Activated T-helper 17 cell treated with anti-CD3 and anti-CD28 coated beads, Interleukin-2, amount 50 U/mL, for 72 hours (primary cell): ENCODE measurements around the gene VASH1. TPM values are rescaled to one million over a fixed set of nuclear protein-coding genes. Genes with fewer than 3 reads are reported as not detected.
A peak's percentile ranks its signal among the peaks of the same experiment; 100 is the strongest.

Experiments
- ATAC-seq: fragments of 150-1000 bp; cut with Tn5 transposase; replicated peaks from 2 replicates; pipeline ENCODE4 v1.10.0; 2021; ENCODE audit warnings: mild to moderate bottlenecking, moderate library complexity
- H3K27ac Mint-ChIP-seq: one replicate; pipeline ENCODE4 v1.8.0; 2022; ENCODE audit warnings: mixed read lengths
- H3K27me3 Mint-ChIP-seq: one replicate; pipeline ENCODE4 v1.8.0; 2022; ENCODE audit warnings: mixed read lengths
- H3K36me3 Mint-ChIP-seq: one replicate; pipeline ENCODE4 v1.8.0; 2022; ENCODE audit warnings: low read depth, mild to moderate bottlenecking, mixed read lengths
- H3K4me1 Mint-ChIP-seq: one replicate; pipeline ENCODE4 v1.8.0; 2022; ENCODE audit warnings: mixed read lengths
- H3K4me3 Mint-ChIP-seq: one replicate; pipeline ENCODE4 v1.8.0; 2022; ENCODE audit warnings: mild to moderate bottlenecking, mixed read lengths
- H3K9me3 Mint-ChIP-seq: one replicate; pipeline ENCODE4 v1.8.0; 2022; ENCODE audit warnings: mixed read lengths
- total RNA-seq, 2 donors: library from RNA; stranded (reverse); gene quantifications; one replicate each; pipeline ENCODE4 v1.2.3, GENCODE V29; 2022

The VASH1 gene
- total RNA-seq, 2 donors from 2014 or later = 2.6 to 6.4 TPM

- peak; percentile 15 for ATAC-seq
- Mint-ChIP-seq H3K36me3 (peaks cover 37% of the 10 kb centered on the region), H3K27ac (peak overlapping the region; percentile 95), H3K4me1 (peaks cover 17% of the 10 kb centered on the region), H3K4me3 (peak overlapping the region; percentile 98), H3K27me3 (no peaks in the 10 kb centered on the region), H3K9me3 (no peaks in the 10 kb centered on the region)
Measured at GRCh38 chr14:76810953-76811400, 49.7 kb downstream of the VASH1 start.

DNA sequence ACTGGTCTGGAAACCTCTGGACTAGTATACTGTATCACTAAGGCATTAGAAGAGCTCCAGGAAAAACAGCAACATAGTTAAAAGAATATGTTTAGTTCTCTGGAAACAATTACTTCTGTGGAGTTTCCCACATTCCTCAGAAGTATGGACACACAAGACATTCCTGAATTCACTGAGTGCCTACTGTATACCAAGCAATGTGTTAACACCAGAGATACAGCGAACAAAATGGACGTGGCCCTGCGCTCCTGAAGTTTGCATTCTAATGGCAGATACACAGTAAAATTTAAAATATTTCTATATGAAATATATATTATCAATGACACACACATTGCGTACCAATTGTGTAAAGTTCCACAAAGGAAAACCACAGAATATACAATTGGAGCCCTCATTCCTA lies 50.3 kb downstream of the VASH1 start:
- Mint-ChIP-seq H3K27me3 (no peaks in the 10 kb centered on the region), H3K4me3 (peak overlapping the region; percentile 98), H3K9me3 (no peaks in the 10 kb centered on the region), H3K36me3 (peaks cover 31% of the 10 kb centered on the region), H3K4me1 (peaks cover 17% of the 10 kb centered on the region), H3K27ac (peak overlapping the region; percentile 95)
- ATAC-seq = no peak

- peak overlapping the region; percentile 98 for H3K4me3 Mint-ChIP-seq
- no peaks in the 10 kb centered on the region for H3K27me3 Mint-ChIP-seq
- H3K27ac Mint-ChIP-seq = peak overlapping the region; percentile 95
- H3K4me1 Mint-ChIP-seq = peaks cover 14% of the 10 kb centered on the region
- no peaks in the 10 kb centered on the region for H3K9me3 Mint-ChIP-seq
- peaks cover 26% of the 10 kb centered on the region for H3K36me3 Mint-ChIP-seq
- ATAC-seq = peak; percentile 8
Measured at GRCh38 chr14:76812093-76812421, 50.8 kb downstream of the VASH1 start.

DNA sequence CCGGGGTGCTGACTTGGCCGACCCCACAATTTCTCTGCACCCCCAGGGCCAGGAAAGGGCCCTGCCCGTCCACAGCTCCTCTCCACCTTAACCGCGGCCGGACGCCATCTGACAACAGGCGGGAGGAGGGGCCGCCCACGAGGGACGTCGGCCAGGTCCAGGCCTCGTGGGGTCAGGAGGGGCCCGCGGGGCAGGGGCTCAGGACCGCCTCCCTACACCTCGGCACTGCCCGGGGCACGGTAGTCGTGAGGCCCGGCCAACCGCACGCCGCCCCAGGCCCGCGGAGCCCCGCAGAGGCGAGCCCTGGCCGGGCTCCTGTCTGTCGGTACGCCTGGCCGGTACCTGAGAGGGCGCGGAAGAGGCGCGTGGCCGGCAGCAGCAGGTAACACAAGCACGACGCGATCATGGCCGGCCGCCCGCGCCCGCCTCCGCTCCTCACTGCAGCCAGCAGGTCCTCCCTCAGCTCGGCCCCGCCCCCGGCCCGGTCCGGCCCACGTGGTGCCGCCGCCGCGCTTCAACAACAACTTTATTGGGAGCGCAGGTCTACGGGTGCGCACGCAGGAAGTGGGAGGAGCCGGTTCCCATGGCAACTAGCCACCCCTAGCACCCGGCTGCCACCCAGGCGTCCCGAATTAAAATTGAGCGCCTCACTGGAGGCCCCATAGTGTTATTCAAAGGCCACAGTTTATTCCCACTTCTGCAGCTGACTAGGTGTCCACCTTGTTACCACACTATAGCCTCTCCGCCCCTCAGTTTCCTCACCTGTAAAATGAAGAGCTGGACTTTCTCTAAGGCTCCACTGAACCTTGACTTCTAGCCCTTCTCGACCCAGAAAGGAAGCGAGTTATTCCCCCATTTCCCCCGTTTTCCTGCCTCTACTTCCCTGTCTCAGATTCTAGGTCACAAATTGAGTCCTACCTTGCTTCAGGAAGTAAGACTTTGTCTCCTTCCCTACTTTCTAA lies 51.4 kb downstream of the VASH1 start, which contains the start of gene ANGEL1:
Gene ANGEL1, minus strand, starts transcription at position 461 of the 962 bp plus-strand sequence. Its CDS starts 55 bp downstream, at position 406.
- peaks cover 19% of the 10 kb centered on the region for H3K36me3 Mint-ChIP-seq
- peak within 1 kb of the TSS; percentile 95 for H3K27ac Mint-ChIP-seq
- peak within 1 kb of the TSS; percentile 98 for H3K4me3 Mint-ChIP-seq

GRCh38 chr14:76814726-76815645 lies 53.7 kb downstream of the VASH1 start:
- H3K4me1 Mint-ChIP-seq = peaks cover 7% of the 10 kb centered on the region
- no peaks in the 10 kb centered on the region for H3K9me3 Mint-ChIP-seq
- no peak overlapping the region for H3K4me3 Mint-ChIP-seq
- H3K27me3 Mint-ChIP-seq = no peaks in the 10 kb centered on the region
- no peak for ATAC-seq
- H3K36me3 Mint-ChIP-seq = peaks cover 5% of the 10 kb centered on the region
- H3K27ac Mint-ChIP-seq = no peak overlapping the region

More for the DNA sequence above, 51.4 kb downstream of the VASH1 start, which contains the start of gene ANGEL1:
- ATAC-seq = peak; percentile 91
- Mint-ChIP-seq H3K9me3 (no peaks in the 10 kb centered on the region), H3K4me1 (peaks cover 12% of the 10 kb centered on the region), H3K27me3 (no peaks in the 10 kb centered on the region)

DNA sequence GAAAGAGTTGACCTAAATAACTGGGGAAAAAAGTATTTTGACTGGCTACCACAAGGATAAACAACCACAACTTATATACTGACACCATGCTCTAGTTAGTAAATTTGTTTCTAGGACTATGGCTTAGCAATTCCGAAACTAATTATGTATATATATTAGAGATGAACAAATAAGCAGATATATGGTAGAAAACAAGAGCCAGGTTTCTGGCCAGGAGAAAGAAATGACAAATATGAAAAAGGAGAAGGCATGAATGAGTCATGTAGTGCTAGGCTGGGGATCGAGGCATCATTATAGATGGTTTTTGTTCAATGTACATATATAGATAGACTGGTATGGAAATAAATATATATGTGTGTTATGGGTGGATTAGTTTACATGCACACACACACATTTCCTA lies 59.4 kb downstream of the VASH1 start:
- peak; percentile 62 for ATAC-seq
- no peaks in the 10 kb centered on the region for H3K4me1 Mint-ChIP-seq
- no peaks in the 10 kb centered on the region for H3K36me3 Mint-ChIP-seq
- peaks cover 6% of the 10 kb centered on the region for H3K27me3 Mint-ChIP-seq
- H3K9me3 Mint-ChIP-seq = no peaks in the 10 kb centered on the region
- H3K27ac Mint-ChIP-seq = no peak overlapping the region
- no peak overlapping the region for H3K4me3 Mint-ChIP-seq

DNA sequence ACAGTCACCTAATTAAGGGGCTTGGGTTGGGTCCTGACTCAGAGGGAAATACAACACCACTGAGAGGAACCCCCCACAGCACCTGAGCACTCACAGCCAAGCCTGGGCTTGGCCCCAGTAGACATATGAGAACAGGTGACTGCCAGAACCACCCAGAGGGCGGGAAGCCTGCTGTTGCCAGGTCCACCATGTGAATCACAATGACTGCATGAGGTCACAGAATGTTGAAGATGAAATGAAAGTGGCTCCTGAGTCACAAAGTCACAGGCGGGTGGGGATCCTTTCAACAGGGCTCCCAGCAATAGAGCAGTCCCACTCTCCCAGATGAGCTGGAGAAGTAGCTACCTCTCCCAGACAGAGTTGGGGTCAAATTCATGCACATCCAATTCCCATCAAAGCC lies 64.9 kb downstream of the VASH1 start, which contains the start of gene LRRC74A:
Gene LRRC74A, plus strand, starts transcription at position 287 of the 400 bp plus-strand sequence. CDS start 290 bp downstream, outside the sequence.
- no peak within 1 kb of the TSS for H3K27ac Mint-ChIP-seq
- no peaks in the 10 kb centered on the region for H3K27me3 Mint-ChIP-seq
- H3K4me1 Mint-ChIP-seq = no peaks in the 10 kb centered on the region
- no peaks in the 10 kb centered on the region for H3K9me3 Mint-ChIP-seq
- no peaks in the 10 kb centered on the region for H3K36me3 Mint-ChIP-seq
- no peak within 1 kb of the TSS for H3K4me3 Mint-ChIP-seq
- ATAC-seq = peak; percentile 28

GRCh38 chr14:76827696-76828296 lies 66.5 kb downstream of the VASH1 start:
- Mint-ChIP-seq H3K9me3 (no peaks in the 10 kb centered on the region), H3K27me3 (no peaks in the 10 kb centered on the region), H3K36me3 (no peaks in the 10 kb centered on the region), H3K4me1 (no peaks in the 10 kb centered on the region), H3K4me3 (no peak overlapping the region), H3K27ac (no peak overlapping the region)
- no peak for ATAC-seq

DNA sequence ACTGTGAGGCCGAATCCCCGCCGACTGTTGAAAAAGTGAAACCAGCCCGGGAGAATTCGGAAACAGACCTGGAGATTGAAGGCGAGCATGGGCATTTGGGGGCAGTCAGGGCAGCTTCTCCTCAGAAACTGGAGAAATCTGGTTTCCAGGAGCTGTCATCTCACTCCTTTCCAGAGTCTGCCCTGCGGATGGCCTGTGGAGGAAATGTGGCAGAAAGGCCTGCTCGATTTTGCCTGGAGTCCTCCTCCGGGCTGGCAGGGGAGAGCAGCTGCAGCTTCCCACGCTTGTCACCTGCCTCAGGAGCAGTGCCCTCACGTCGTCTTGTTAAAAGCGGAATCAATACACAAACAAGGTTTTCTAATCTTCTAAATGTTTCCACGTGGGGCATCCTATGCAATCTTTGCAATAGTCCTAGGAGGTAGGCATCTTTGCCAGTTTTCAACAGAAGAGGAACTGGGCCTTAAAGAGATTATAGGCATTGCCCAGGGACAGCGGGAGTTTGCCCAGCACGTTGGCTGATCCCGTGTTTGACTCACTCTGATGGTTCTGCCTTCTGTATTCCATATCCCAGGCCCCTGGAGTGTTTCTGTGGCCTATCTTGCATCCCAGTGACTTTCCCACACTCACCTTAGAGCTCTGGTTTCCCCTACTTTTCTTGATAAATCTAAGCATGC lies 67.2 kb downstream of the VASH1 start:
- H3K27me3 Mint-ChIP-seq = peaks cover 3% of the 10 kb centered on the region
- H3K4me1 Mint-ChIP-seq = no peaks in the 10 kb centered on the region
- no peak overlapping the region for H3K27ac Mint-ChIP-seq
- H3K9me3 Mint-ChIP-seq = no peaks in the 10 kb centered on the region
- H3K36me3 Mint-ChIP-seq = no peaks in the 10 kb centered on the region
- no peak overlapping the region for H3K4me3 Mint-ChIP-seq
- ATAC-seq = no peak

GRCh38 chr14:76829013-76829365 lies 67.7 kb downstream of the VASH1 start:
- H3K27ac Mint-ChIP-seq = no peak overlapping the region
- no peak overlapping the region for H3K4me3 Mint-ChIP-seq
- no peak for ATAC-seq
- H3K27me3 Mint-ChIP-seq = peaks cover 3% of the 10 kb centered on the region
- H3K36me3 Mint-ChIP-seq = no peaks in the 10 kb centered on the region
- H3K4me1 Mint-ChIP-seq = no peaks in the 10 kb centered on the region
- H3K9me3 Mint-ChIP-seq = no peaks in the 10 kb centered on the region

- no peaks in the 10 kb centered on the region for H3K36me3 Mint-ChIP-seq
Measured at GRCh38 chr14:76829650-76830421, 68.6 kb downstream of the VASH1 start.

GRCh38 chr14:76830556-76830955 lies 69.3 kb downstream of the VASH1 start:
- no peaks in the 10 kb centered on the region for H3K36me3 Mint-ChIP-seq
- ATAC-seq = no peak
- H3K4me3 Mint-ChIP-seq = no peak overlapping the region
- H3K27me3 Mint-ChIP-seq = peaks cover 3% of the 10 kb centered on the region
- no peaks in the 10 kb centered on the region for H3K9me3 Mint-ChIP-seq
- no peaks in the 10 kb centered on the region for H3K4me1 Mint-ChIP-seq
- H3K27ac Mint-ChIP-seq = no peak overlapping the region

More at GRCh38 chr14:76829650-76830421, 68.6 kb downstream of the VASH1 start:
- no peaks in the 10 kb centered on the region for H3K9me3 Mint-ChIP-seq
- H3K4me1 Mint-ChIP-seq = no peaks in the 10 kb centered on the region
- no peak overlapping the region for H3K4me3 Mint-ChIP-seq
- H3K27ac Mint-ChIP-seq = no peak overlapping the region
- peaks cover 3% of the 10 kb centered on the region for H3K27me3 Mint-ChIP-seq
- ATAC-seq = no peak

DNA sequence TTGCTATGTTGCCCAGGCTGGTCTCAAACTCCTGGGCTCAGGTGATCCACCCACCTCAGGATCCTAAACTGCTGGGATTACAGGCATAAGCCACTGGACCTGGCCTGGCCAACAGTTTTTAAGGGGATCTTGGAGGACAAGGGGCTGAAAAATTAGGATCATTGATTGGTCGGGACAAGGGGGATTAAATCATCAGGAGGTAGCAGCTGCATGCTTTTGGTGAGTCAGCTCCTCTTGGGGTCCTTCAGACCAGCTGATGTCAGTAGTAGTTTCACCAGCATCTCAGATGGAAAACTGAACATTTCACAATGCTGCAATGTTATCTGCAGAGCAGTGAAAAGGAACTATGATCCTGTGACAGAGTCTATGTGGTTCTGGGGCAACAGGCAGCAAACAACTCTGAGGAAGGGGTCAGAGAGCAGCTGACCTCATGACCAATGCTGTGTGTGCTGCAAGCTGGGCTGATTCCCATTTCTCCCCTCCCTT lies 71.3 kb downstream of the VASH1 start:
- no peaks in the 10 kb centered on the region for H3K36me3 Mint-ChIP-seq
- no peak for ATAC-seq
- peaks cover 3% of the 10 kb centered on the region for H3K27me3 Mint-ChIP-seq
- H3K4me3 Mint-ChIP-seq = no peak overlapping the region
- H3K27ac Mint-ChIP-seq = no peak overlapping the region
- no peaks in the 10 kb centered on the region for H3K4me1 Mint-ChIP-seq
- no peaks in the 10 kb centered on the region for H3K9me3 Mint-ChIP-seq
